GM18502 (cell line): Measurements from ENCODE around the gene CLK4.

Experiments used
- ATAC-seq: cut with Tn5 transposase; IDR thresholded peaks from one replicate; pipeline ENCODE4 v1.9.1; 2021; ENCODE audit warnings: mild to moderate bottlenecking; ENCODE audit not compliant: unreplicated experiment, poor library complexity

CLK4 gene

GRCh38 chr5:178626484-178627258, at the start of gene CLK4:
Gene CLK4, minus strand, starts transcription at chr5:178627050. Its CDS starts 3,634 bp downstream, at chr5:178623416.
- ATAC-seq, result peak; percentile 80

- ATAC-seq, result no peak
Observed at GRCh38 chr5:178675922-178676321, 49.1 kb upstream of the CLK4 start.

DNA sequence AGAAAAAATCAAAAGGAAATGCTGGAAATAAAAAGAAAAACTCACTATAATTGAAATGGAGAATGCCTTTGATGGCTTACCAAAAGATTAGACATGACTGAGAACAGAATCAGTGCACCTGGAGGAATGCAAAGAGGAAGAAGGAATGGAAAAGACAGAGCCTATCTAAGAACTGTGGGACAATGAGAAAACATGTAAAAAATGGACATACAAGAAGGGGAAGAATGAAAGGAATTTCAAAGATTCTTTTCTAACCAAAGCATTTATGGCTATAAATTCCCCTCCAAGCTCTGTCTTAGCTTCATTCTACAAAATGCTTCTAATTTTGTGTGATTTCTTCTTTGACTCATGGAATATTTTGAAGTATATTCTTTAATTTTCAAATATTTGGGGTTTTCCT, 47.5 kb upstream of the CLK4 start:
- no peak for ATAC-seq

DNA sequence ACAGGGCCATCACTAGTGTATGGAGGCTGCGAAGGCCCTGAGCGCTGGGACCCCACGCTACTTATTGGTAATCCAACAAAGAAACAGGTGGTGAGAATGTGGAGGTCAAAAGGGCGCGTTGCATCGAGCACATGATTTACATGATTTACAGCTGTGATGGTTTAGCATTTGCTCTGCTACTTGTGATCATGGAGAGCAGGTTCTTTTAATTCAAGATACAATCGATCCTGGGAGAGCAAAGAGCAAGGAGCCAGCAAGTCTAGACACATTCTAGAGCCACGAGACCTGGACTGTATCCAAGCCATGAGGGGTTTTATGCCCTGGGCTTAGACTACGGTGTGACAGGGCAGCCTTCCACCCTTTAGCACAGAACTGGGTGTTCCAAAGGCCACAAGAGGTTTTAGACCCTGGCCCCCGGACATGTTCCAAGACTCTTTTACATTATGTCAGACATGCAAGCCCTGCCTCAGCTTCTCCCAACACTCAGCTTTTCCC, 47.0 kb upstream of the CLK4 start:
- no peak for ATAC-seq

DNA sequence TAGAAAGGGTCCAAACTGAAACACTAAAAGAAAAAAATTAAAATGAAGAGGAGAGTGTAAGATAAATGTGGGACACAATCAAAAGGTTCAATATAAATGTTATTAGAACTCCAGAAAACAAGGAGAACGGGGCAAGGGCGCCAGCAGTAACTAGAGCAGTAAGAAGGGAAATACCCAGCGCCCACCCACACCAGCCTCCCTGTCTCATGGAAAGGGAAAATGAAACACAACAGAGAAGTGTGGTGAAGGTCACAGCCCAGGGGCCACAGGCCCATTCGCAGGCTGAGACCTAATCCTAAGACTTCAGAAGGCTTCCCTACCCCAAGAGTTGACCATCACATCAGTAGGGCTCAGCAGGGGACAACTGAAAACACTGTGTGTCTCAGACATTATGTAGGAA, 45.8 kb upstream of the CLK4 start:
- no peak for ATAC-seq

- no peak for ATAC-seq
Observed at GRCh38 chr5:178671602-178672144, 44.8 kb upstream of the CLK4 start.

GRCh38 chr5:178670351-178670885, 43.6 kb upstream of the CLK4 start:
- no peak for ATAC-seq

DNA sequence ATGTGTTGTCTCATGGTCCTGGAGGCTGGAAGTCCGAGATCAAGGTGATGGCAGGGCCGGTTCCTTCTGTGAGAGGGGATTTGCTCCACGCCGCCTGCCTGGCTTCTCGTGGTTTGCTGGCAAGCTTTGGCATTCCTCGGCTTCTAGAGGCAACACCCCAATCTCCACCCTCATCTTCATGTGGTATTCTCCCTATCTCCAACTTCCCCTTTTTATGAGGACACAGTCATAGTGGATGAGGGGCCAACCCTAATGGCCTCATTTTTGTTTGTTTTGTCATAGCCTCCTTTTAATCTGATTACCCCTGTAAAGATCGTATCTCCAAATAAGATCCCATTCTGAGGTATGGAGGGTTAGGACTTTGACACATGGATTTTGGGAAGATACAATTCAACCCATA, 41.7 kb upstream of the CLK4 start:
- ATAC-seq, result no peak

- ATAC-seq, result no peak
Observed at GRCh38 chr5:178667688-178668087, 40.8 kb upstream of the CLK4 start.

- ATAC-seq, result no peak
Observed at GRCh38 chr5:178667101-178667500, 40.3 kb upstream of the CLK4 start.

- no peak for ATAC-seq
Observed at GRCh38 chr5:178664141-178664540, 37.3 kb upstream of the CLK4 start.

DNA sequence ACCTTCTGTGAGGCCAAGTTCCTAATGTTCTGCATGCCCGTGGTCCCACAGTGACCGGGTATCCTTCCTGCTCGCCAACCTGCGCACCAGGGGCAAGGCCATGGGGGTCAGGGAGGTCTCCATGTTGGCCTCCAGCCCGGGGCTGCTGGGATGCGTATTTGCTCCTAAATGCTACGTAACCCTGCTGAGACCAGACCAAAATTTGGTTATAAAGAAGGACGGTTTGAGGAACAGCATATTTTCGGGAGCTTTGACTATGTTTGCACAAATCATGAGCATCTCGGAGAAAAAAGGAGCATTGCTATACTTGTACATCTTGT, 35.7 kb upstream of the CLK4 start:
- no peak for ATAC-seq

DNA sequence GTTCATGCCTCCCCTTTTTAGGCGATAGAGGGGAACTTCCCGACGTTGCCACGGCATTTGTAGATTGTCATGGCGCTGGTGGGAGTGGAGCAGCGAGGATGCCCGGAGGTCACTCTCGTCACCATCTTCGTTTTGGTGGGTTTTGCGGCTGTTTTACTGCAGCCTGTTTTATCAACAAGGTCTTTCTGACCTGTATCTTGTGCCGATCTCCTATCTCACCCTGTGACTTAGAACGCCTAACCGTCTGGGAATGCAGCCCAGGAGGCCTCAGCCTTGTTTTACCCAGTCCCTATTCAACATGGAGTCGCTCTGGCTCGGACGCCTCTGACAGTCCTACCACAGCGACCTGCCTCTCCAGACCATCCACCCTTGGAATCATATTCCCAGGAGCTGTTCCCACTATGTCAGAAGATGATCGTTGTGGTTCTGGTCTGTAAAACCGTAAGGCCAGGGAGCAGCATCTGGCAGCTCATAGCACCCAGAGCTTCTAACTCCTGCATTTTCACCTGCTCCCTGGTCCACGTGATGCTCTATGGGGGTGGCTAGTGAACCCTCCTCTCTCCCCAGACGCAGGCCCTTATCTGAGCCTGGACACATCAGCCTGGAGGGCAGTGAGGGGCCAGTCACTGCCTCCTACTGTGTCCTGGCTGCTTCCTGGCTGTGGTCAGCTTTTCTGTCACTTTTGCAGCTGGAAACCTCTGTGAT, 35.1 kb upstream of the CLK4 start:
- ATAC-seq, result no peak

- no peak for ATAC-seq
Observed at GRCh38 chr5:178651046-178651810, 24.4 kb upstream of the CLK4 start.

DNA sequence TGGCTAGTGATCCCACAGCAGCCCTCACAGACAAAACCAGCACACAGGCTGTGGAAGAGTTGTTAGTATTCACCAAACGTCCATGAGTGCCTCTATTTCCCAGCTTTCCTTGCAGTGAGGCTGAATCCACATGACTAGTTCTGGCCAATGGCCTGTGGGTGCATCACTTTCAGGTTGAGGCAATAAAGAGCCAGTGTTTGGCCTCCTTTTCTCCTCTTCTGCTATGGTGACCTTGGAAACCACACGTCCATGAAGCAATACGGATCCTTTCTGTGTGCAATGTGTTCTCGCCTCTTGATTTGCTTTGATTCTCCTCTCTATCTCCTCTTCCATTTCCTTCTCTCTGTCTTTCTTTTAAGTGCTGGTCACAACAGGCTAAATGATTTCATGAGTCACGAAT, 23.4 kb upstream of the CLK4 start:
- no peak for ATAC-seq

DNA sequence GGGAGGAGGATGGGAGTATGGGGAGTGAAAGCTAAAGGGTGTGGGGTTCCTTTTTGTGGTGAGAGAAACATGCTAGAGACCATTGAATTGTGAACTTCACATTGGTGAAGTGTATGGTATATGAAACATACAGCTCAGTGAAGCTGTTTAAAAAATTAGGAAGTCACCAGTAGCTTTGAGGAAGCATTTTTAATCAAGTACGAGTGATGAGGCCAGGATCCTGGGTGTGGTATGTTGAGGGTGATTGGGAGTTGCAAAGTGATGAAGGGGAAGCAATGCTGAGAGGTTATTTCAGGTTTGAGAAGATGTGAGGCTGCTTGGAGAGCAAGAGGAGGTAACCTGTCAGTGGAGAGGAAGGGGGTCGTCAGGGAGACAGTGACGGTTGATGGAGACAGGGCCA, 22.7 kb upstream of the CLK4 start:
- no peak for ATAC-seq

GRCh38 chr5:178644826-178645545, 18.1 kb upstream of the CLK4 start:
- ATAC-seq, result no peak

- no peak for ATAC-seq
Observed at GRCh38 chr5:178642351-178642909, 15.6 kb upstream of the CLK4 start.

DNA sequence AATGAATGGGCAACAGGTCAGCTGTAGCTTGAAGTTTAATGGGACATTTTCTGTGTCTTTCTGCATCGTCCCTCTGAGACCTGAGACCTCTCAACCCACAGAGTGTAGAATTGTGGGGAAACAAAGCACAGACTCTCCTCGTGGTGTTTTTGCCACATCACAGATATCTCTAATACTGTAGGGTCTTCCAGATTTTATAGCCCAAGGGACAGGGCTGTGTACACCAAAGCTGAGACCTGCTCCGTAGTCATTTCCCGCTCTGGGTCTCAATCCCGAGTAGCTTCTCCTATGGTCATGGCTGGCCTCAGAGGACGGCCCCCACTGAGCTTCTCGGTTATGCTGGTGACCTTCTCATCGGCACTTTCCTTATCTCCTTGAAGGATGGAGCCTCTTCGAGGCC, 14.9 kb upstream of the CLK4 start:
- ATAC-seq, result no peak
